OCI-M1 (cell line): ENCODE data around the gene GMEB2.
"Not testable (repeated sequence)": the region's sequence is repeated elsewhere in the genome, so short reads cannot be mapped to it uniquely, and the experiment has no call there.

Experiments
- DNase-seq: peaks from one replicate; lab custom pipeline; 2025; lab: John Stamatoyannopoulos, UW

Gene GMEB2

GRCh38 chr20:63639093-63639975 is 12.4 kb upstream of the GMEB2 start:
- no peak for DNase-seq

- no peak for DNase-seq
Observed at GRCh38 chr20:63636752-63637628, 10.1 kb upstream of the GMEB2 start.

DNA sequence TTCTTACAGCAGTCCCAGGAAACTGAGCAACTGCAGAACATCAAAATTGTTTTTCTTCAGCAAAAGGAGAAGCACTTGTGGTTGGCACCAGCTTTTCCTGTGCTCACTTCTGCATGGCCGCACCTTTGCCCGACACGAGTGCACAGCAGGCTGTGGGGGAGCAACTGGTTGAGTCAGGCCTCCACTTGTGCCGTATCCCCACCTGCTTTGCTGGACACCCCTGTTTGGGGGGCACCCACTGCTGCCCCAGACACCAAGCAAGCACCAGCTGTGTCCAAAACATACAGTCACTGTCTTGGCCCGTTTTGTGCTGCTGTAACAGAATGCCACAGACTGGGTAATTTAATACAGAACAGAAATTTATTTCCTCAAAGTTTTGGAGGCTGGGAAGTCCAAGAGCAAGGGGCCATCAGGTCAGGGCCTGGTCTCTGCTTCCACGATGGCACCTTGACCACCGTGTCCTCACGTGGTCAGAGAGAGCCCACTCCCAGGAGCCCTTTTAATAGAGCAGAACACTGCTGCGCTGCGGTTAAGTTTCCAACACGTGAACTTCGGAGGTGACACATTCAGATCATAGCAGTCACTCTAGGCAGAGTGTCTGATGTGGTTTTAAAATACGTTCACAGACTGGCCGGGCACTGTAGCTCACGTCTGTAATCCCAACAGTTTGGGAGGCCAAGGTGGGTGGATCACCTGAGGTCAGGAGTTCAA is 8.7 kb upstream of the GMEB2 start:
- no peak for DNase-seq

DNA sequence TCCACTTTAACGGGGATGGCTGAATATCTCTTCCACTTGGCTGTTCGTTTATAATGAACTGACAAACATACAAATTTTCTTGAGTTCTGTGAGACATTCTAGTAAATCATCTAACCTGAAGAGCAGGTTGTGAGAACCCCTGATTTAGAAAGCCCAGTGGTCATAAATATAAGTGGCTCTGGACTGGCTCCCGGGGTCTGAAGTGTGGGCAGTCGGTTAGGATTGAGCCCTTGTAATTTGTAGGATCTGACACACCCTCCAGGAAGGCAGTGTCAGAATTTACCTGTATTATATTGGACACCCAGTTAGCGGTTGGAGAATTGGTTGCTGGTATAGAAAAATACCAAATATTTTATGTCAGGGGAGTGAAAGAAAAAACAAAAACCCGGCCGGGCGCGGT is 6.8 kb upstream of the GMEB2 start:
- DNase-seq, result no peak

- not testable (repeated sequence) for DNase-seq
Observed at GRCh38 chr20:63631426-63631825, 4.5 kb upstream of the GMEB2 start.

DNA sequence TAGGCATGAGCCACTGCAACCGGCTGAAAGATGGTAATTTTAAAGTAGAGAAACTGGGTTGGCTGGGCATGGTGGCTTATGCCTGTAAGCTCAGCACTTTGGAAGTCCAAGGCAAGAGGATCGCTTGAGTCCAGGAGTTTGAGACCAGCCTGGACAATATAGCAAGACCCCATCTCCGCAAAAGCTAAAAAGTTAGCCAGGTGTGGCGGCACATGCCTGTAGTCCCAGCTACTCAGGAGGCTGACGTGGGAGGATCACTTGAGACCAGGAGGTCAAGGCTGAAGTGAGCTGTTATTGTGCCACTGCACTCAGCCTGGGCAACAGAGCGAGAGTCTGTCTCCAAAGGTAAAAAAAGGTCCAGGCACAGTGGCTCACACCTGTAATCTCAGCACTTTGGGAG is 4.1 kb upstream of the GMEB2 start:
- DNase-seq, result not testable (repeated sequence)

GRCh38 chr20:63628246-63628975 is 1.5 kb upstream of the GMEB2 start:
- DNase-seq, result peak; percentile 94

DNA sequence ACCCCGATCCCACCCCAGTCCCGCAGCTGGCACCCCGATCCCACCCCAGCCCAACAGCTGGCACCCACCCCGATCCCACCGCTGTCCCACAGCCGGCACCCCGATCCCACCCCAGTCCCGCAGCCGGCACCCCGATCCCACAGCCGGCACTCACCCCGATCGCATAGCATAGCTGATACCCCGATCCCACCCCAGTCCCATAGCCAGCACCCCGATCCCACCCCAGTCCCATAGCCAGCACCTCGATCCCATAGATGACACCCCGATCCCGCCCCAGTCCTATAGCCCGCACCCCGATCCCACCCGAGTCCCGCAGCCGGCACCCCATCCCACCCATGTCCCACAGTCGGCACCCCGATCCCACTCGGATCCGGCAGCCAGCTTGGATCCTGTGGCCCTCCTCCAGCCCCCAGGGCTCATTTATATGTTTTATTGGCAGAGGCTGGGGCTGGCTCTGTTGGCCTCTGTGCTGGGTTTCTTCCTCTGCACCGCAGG is 897 bp upstream of the GMEB2 start:
- DNase-seq, result no peak

DNA sequence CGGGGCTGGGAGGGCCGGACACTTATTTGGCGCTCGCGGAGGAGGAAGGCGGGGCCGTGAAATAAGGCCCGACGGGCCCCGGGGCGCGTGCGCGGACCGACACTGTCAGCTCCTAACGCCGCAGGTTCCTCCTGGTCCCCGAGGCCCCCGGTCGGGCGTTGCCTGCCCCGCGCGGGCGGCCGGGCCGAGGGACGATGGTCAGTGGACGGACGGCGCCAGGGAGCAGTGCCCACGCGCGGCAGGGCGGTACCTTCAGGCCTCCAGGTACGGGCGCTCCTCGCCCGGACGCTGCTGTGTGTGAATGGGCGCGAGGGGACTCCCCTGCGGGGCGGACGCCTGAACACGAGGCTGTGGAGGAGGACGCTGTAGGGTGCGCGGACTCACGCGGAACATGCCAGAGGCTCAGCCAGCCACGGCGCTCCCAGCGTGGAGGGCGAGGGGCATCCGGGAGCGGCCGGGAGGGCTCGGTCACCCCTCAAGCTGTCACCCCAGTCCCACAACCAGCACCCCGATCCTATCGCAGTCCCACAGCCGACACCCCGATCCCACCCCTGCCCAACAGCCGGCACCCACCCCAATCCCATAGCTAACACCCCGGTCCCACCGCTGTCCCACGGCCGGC is 339 bp upstream of the GMEB2 start:
- peak; percentile 96 for DNase-seq

GRCh38 chr20:63625771-63626423 is 1.0 kb downstream of the GMEB2 start:
- peak; percentile 33 for DNase-seq

GRCh38 chr20:63624486-63624885 is 2.4 kb downstream of the GMEB2 start:
- DNase-seq, result peak; percentile 19

DNA sequence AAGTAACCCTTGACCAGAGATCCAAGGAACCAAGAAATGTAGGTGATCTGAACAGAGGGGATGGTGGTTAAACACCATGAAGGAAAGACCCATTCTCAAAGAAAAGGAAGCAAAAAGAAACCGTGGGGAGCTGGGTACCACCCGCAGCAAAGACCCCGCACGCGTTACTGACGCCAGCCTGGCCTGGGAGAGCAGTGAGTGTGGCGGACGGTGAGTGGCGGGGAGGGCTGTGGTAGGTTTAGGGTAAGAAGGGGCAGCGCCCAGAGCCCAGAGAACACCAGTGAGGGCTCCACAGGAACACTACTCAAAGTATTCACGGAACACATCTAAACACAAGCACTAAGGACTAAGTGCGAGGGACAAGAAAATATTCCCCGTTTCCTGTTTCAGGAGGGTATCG is 4.2 kb downstream of the GMEB2 start:
- no peak for DNase-seq

DNA sequence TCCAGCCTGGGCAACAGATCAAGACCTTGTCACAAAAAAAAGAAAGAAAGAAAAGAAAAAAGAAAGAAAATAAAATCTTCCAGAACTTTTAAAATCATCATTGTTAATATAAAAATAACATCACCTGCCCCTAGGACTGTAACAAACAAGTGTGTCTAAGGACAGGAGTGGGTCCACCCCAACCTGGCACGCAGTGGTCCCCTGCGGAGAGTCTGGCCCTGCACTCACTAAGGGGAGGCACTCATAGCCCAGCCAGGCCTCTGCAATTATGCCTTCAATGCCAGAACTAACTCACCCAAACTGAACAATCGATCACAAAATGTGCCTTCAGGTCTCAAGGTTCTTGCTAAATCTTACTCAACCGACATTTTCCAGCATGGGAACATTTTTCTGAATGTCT is 4.8 kb downstream of the GMEB2 start:
- no peak for DNase-seq

GRCh38 chr20:63620991-63621390 is 5.9 kb downstream of the GMEB2 start:
- no peak for DNase-seq

GRCh38 chr20:63619505-63619904 is 7.4 kb downstream of the GMEB2 start:
- DNase-seq, result no peak

- DNase-seq, result no peak
Observed at GRCh38 chr20:63619086-63619485, 7.8 kb downstream of the GMEB2 start.

GRCh38 chr20:63618291-63618980 is 8.5 kb downstream of the GMEB2 start:
- DNase-seq, result no peak

GRCh38 chr20:63617876-63618265 is 9.0 kb downstream of the GMEB2 start:
- DNase-seq, result no peak

- no peak for DNase-seq
Observed at GRCh38 chr20:63617092-63617875, 9.6 kb downstream of the GMEB2 start.
